ENCODE measurements around the gene ENPP3. TPM values are rescaled to one million over a fixed set of nuclear protein-coding genes. Genes with fewer than 3 reads are reported as not detected.

The ENPP3 gene
- total RNA-seq, 2 donors from 2014 or later: not detected

- H3K36me3 ChIP-seq (ENCODE audit: control insufficient read depth, insufficient read depth, low read length): no peaks in the 10 kb centered on the region
- TF ChIP-seq CTCF (conservative IDR thresholded peaks at IDR 0.05): no peak
- Mint-ChIP-seq H3K4me1 (no peaks in the 10 kb centered on the region), H3K9me3 (no peaks in the 10 kb centered on the region), H3K4me3 (no peak overlapping the region), H3K27ac (no peak overlapping the region), H3K36me3 (ENCODE audit: low read depth) (no peaks in the 10 kb centered on the region), H3K27me3 (ENCODE audit: insufficient read depth) (peaks cover 6% of the 10 kb centered on the region)
- H3K9me3 ChIP-seq (ENCODE audit: control insufficient read depth, low read length): no peaks in the 10 kb centered on the region
- no peak overlapping the region for H3K9ac ChIP-seq (ENCODE audit: extremely low read depth, low read length, poor library complexity, severe bottlenecking)
- no peaks in the 10 kb centered on the region for H3K27me3 ChIP-seq (ENCODE audit: control insufficient read depth, insufficient read depth, low read length, poor library complexity, severe bottlenecking)
- 90% methylated on average over 2 of the region's 2 CpGs; no CpG with 5 or more reads in 1 of the 2 experiments for WGBS, 2 experiments (ENCODE audit: insufficient coverage in 1 of 2, insufficient read length in 1 of 2)
- H3K4me3 ChIP-seq (ENCODE audit: low read length): no peak overlapping the region
- DNase-seq: no peak
- H3K27ac ChIP-seq (ENCODE audit: low read depth, low read length): no peak overlapping the region
- H3K4me1 ChIP-seq (ENCODE audit: control insufficient read depth, insufficient read depth, low read length): no peaks in the 10 kb centered on the region
These were observed 158.3 kb downstream of the ENPP3 start for GRCh38 chr6:131795366-131795765.

Small RNAs within 50 kb of the gene (microRNA-seq; reads per million reads assigned to microRNA genes)
- gene MIR548H5 (ENCODE audit: borderline microRNAs expressed): not detected

Other genes starting within 250 kb of the ENPP3 start
- gene ARG1, start 64.1 kb upstream of the ENPP3 start, total RNA-seq: not detected
- gene MED23, start 9.1 kb upstream of the ENPP3 start, total RNA-seq: 10 to 100 TPM; 23.3 to 26.2 TPM
- not detected for gene OR2A4, start 64.1 kb downstream of the ENPP3 start, total RNA-seq
- gene CTAGE9, start 73.7 kb downstream of the ENPP3 start, total RNA-seq: not detected
- 10 to 100 TPM; 11.6 to 16.1 TPM for gene ENPP1, start 170.7 kb downstream of the ENPP3 start, total RNA-seq